GM19025 (cell line): ENCODE data around the gene AMIGO1.
"Not testable (repeated sequence)": the region's sequence is repeated elsewhere in the genome, so short reads cannot be mapped to it uniquely, and the experiment has no call there.

Experiments used
- ATAC-seq: cut with Tn5 transposase; IDR thresholded peaks from one replicate; pipeline ENCODE4 v1.9.1; 2021; ENCODE audit warnings: mild to moderate bottlenecking, low read depth, moderate library complexity; ENCODE audit not compliant: unreplicated experiment

Gene AMIGO1

GRCh38 chr1:109484519-109484975 lies 25.0 kb downstream of the AMIGO1 start:
- ATAC-seq = no peak

DNA sequence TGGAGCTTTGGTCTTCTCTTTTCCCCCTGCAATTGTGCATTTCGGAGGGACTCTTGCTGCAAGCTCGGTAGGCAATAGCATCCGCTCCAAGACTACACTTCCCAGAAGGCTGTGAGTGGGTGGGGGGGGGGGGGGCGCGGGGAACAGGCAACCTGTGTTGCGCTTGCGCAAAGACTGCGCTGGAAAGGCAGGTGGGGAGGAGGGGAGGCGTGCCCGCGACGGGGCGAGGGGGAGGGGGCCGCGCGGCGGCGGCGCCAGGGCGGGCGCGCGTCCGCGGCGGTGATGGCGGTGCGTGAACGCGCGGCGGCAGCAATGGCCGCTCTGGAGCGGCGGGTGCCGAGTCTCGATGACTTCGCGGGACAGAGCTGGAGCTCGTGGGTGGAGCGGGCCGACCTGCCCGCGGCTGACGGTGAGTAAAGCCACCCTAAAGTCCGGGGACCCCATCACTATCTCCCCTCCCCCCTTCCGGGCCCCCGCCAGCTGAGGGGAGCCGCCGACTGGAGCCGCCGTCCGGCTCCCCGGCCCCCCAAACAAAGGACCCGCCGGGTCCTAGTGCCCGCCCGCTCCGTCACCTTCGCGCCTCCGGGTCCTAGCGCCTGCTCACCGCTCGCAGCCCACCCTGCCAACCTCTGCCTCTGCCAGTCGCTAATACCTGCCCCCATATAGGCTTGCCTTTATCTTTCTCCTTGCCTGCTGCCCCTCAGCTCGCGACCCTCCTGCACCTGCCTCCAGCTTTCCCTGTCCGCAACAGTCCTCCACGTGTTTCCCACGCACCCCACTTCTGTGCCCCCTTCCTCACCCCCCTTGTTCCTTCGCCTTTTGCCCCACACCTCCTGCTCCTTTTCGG lies 25.6 kb downstream of the AMIGO1 start, which contains the start of gene ATXN7L2:
ATXN7L2 (plus strand) TSS at position 234 of the 847 bp plus-strand sequence; CDS start at position 283, 49 bp downstream.
- peak; percentile 83 for ATAC-seq

- peak; percentile 2 for ATAC-seq
Observed at GRCh38 chr1:109482791-109483671, 26.5 kb downstream of the AMIGO1 start.

DNA sequence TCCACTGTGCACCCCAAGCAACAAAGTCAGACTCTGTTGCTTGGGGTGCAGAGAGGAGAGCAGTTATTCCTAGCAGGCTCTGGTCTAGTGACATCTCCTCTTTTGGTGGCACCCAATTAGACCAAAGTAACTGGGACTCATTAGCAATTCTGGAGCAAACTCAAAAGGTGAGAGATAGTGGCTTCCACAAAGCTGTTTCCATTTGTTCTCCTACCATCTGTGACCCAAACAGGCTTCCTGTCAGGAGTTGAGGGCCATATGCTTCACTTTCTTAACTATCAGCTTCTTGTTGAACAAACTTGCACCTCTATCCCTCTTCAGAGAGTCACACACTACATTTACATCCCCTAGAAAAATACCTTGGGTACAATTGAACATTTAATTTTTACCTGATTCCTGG lies 27.3 kb downstream of the AMIGO1 start:
- no peak for ATAC-seq

DNA sequence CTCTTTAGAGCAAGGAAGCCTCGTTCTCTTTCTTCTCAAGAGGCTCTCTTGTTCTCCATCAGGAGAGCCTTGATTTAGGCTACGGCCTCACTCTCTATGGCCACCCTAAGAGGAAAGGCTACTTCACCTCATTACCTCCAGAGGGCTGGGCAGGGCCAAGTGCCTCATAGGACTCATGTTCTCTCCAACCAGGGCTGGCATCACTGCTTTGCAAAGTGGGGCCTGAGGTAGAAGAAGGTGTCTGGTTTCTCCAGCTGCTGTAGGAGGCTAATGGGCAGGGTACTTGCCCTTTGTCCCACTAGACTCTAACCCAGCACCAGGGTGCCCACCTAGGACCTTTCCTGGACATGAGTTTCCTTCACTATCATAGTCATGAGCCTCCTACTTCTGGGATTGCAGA lies 27.9 kb downstream of the AMIGO1 start:
- no peak for ATAC-seq

DNA sequence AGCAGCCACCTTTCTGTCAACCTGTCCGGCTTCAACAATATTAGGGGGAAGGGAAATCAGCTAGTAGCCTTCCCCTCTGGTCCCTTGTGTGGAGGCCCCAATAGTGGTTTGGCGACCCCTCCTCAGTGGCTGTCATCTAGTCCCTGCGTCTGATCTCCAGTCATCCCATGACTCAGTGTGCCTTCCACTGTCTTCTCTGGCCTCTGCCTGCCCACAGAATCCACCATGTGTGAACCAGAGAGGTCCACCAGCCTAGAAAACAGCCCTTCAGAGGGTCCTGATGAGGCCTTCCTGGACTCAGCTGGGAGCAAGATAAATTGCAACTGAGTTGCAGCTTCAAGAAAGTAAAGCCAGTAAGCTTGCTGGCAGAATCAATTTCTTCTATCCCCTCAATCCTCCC lies 29.6 kb downstream of the AMIGO1 start:
- no peak for ATAC-seq

- ATAC-seq = no peak
Observed at GRCh38 chr1:109479311-109479710, 30.2 kb downstream of the AMIGO1 start.

DNA sequence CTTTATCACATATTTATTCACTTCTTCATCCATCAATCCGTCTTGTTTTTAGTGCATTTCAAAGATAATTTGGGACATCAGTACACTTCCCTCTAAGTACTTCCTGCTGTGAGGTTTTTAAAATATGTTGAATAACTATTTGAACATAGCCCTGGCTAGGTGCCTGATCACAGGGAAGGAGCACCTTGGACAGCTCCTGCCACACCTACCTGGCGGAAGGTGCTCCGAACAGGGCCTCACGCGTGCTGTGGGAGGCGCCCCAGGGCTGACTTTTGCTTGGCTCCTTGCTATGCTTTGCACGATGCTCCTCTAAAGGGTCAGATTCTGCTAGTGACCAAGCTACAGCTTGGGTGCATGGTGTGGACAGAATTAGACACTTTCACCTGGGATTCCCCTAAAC lies 30.7 kb downstream of the AMIGO1 start:
- no peak for ATAC-seq

DNA sequence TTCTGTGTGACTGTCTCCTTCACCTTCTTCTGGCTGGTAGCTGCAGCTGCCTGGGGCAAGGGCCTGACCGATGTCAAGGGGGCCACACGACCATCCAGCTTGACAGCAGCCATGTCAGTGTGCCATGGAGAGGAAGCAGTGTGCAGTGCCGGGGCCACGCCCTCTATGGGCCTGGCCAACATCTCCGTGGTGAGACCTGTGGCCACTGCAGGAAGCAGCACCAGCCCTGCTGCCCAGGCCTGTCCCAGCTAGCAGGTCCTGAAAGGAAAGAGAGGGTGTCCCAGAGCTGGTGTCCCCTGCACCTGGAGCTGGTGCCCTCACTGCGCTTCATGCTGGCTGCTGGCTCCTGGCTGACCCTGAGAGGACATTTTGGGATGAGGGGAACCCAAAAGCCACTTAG lies 31.7 kb downstream of the AMIGO1 start:
- ATAC-seq = no peak

- ATAC-seq = no peak
Observed at GRCh38 chr1:109476825-109477224, 32.7 kb downstream of the AMIGO1 start.

DNA sequence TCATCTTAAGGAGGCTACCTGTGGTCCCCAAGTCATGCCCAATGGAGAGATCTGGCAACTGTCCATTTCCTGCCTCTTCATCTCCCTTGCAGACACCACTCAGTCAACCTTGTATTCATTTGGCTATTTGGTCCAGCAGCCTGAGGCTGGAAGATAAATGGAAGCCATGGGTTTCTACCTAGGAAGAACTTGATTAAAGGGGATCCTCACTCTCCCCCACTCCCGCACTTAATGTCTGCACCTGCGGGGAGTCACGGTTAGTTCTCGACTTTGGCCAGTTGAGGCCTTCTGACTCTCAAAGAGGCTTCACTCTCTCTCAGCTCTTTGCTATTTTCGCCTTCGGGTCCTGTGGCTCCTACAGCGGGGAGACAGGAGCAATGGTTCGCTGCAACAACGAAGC lies 34.3 kb downstream of the AMIGO1 start:
- ATAC-seq = no peak

DNA sequence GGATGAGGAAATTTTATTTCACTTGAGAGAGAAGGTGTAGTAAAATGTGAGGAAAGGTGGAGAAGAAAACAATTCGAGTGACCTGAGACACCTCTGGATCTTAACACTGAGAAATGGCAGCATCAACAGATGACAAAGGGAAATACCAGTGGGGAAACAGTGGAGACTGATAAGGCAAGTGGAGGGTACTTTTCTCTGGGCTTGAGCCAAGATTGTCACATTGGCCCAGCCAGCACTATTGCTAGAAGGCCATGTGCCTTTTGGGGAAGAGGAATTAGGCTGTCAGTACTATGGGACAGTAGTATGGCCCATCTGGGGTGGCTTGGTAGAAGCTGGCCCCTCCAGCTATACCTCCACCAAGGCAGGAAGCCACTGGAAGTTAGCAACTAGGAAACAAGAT lies 34.8 kb downstream of the AMIGO1 start:
- no peak for ATAC-seq

GRCh38 chr1:109473284-109474057 lies 36.1 kb downstream of the AMIGO1 start:
- ATAC-seq = not testable (repeated sequence)

GRCh38 chr1:109472779-109473178 lies 36.7 kb downstream of the AMIGO1 start:
- ATAC-seq = no peak

GRCh38 chr1:109470245-109470644 lies 39.3 kb downstream of the AMIGO1 start:
- no peak for ATAC-seq

DNA sequence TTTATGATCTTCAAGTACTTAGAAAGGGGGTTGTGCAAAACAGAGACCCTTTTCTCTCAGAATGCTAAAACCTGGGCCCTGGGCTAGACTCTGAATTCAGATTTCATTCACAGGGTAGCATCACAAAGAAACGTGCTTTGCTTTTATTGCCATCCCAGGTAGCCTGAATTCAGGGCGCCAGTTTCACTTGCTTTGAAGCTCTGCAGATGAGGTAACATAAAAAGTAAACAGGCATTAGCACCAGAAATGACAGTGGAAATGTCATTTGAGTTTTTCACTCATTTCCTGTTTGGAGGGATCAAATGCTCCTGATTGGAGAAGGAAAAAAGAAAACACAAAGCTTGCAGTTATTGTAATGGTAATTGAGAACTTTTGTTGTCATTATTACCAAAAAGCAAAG lies 40.6 kb downstream of the AMIGO1 start:
- ATAC-seq = no peak

DNA sequence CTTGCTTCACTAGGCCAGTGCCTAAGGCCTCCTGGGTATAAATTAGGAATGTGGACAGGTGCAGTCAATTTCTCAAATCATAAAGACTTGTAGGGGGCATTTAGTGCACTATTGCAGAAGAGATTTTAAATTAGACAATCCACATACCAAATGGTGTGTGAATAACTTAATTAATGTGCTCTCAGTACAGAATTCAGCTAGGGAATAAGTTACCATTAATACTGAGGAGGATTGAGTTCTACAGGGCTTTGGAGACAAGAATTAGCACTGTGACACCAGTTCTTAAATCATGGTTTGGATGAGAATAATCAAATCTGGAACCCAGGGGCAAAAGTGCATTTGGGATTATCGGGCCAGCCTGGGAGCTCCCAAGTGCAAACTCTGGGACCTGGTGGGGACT lies 41.5 kb downstream of the AMIGO1 start:
- ATAC-seq = no peak

GRCh38 chr1:109467301-109467777 lies 42.2 kb downstream of the AMIGO1 start:
- ATAC-seq = no peak

- ATAC-seq = no peak
Observed at GRCh38 chr1:109466452-109467300, 42.9 kb downstream of the AMIGO1 start, which contains the start of gene SYPL2. TSS of gene SYPL2 (plus strand) at chr1:109466546. CDS start at chr1:109466844, 298 bp downstream.

- no peak for ATAC-seq
Observed at GRCh38 chr1:109466125-109466451, 43.4 kb downstream of the AMIGO1 start.
